HG03060 (cell line): ENCODE results near the gene CTCF.

Experiments used
- ATAC-seq: cut with Tn5 transposase; IDR thresholded peaks from one replicate; pipeline ENCODE4 v1.9.1; 2021; ENCODE audit warnings: low read depth, moderate number of reproducible peaks; ENCODE audit not compliant: unreplicated experiment

The CTCF gene

GRCh38 chr16:67675579-67675935 is 113.2 kb downstream of the CTCF start:
- no peak for ATAC-seq

GRCh38 chr16:67675999-67676398 is 113.7 kb downstream of the CTCF start:
- no peak for ATAC-seq

GRCh38 chr16:67676516-67676915 is 114.2 kb downstream of the CTCF start:
- no peak for ATAC-seq

- no peak for ATAC-seq
Measured at GRCh38 chr16:67676939-67677338, 114.6 kb downstream of the CTCF start.

- ATAC-seq = no peak
Measured at GRCh38 chr16:67677712-67678111, 115.4 kb downstream of the CTCF start.

- ATAC-seq = no peak
Measured at GRCh38 chr16:67678354-67679023, 116.2 kb downstream of the CTCF start.

- no peak for ATAC-seq
Measured at GRCh38 chr16:67679935-67680897, 117.9 kb downstream of the CTCF start.

GRCh38 chr16:67683767-67684166 is 121.4 kb downstream of the CTCF start:
- ATAC-seq = no peak

- no peak for ATAC-seq
Measured at GRCh38 chr16:67685388-67686112, 123.2 kb downstream of the CTCF start.
